Endodermal cell (in vitro differentiated cells): ENCODE data around the gene RAB42. TPM values are rescaled to one million over a fixed set of nuclear protein-coding genes. Genes with fewer than 3 reads are reported as not detected.

Experiments used
- DNase-seq: peaks from one replicate; pipeline ENCODE4 v3.0.0-alpha.2; 2017
- H3K27ac ChIP-seq: 2 replicates; pipeline ENCODE4 v1.5.1; 2013; ENCODE audit warnings: mild to moderate bottlenecking, low read depth, low read length, moderate library complexity
- H3K27me3 ChIP-seq: 2 replicates; pipeline ENCODE4 v1.6.1; 2013; ENCODE audit warnings: mild to moderate bottlenecking, low read length, moderate library complexity; ENCODE audit not compliant: insufficient read depth, control insufficient read depth, poor library complexity, severe bottlenecking
- H3K36me3 ChIP-seq: 2 replicates; pipeline ENCODE4 v1.7.0; 2013; ENCODE audit warnings: mild to moderate bottlenecking, low read length, moderate library complexity; ENCODE audit not compliant: control insufficient read depth, insufficient read depth
- H3K4me1 ChIP-seq: one replicate; pipeline ENCODE4 v1.7.0; 2013; ENCODE audit warnings: low read length; ENCODE audit not compliant: control insufficient read depth, insufficient read depth
- H3K4me3 ChIP-seq: 2 replicates; pipeline ENCODE4 v1.5.1; 2013; ENCODE audit warnings: mild to moderate bottlenecking, low read length, moderate library complexity
- H3K9ac ChIP-seq: 2 replicates; pipeline ENCODE4 v1.6.1; 2013; ENCODE audit warnings: mild to moderate bottlenecking, low read length, moderate library complexity; ENCODE audit not compliant: poor library complexity, severe bottlenecking; ENCODE audit errors: extremely low read depth
- H3K9me3 ChIP-seq: 2 replicates; pipeline ENCODE4 v1.6.1; 2013; ENCODE audit warnings: mild to moderate bottlenecking, low read length, moderate library complexity; ENCODE audit not compliant: control insufficient read depth
- H3K27ac Mint-ChIP-seq: 2 replicates; pipeline ENCODE4 v1.8.0; 2020; ENCODE audit warnings: mixed read lengths
- H3K27me3 Mint-ChIP-seq: 2 replicates; pipeline ENCODE4 v1.8.0; 2021; ENCODE audit warnings: mild to moderate bottlenecking, mixed read lengths; ENCODE audit not compliant: insufficient read depth
- H3K36me3 Mint-ChIP-seq: 2 replicates; pipeline ENCODE4 v1.8.0; 2020; ENCODE audit warnings: low read depth, mixed read lengths
- H3K4me1 Mint-ChIP-seq: 2 replicates; pipeline ENCODE4 v1.8.0; 2020; ENCODE audit warnings: mixed read lengths
- H3K4me3 Mint-ChIP-seq: 2 replicates; pipeline ENCODE4 v1.8.0; 2020; ENCODE audit warnings: mild to moderate bottlenecking, moderate library complexity, mixed read lengths
- H3K9me3 Mint-ChIP-seq: 2 replicates; pipeline ENCODE4 v1.8.0; 2020; ENCODE audit warnings: mild to moderate bottlenecking, mixed read lengths
- WGBS, 2 experiments: methylation state at CpG; one replicate each; pipeline versions ENCODE4 v1.1.5 to v1.1.7; 2013; ENCODE audit warnings: missing lambda C conversion rate in 2 of 2, mixed read lengths in 1 of 2; ENCODE audit not compliant: insufficient coverage in 1 of 2, insufficient read length in 1 of 2; 5-methylcytosine and 5-hydroxymethylcytosine counted together
- long read RNA-seq, 4 experiments: library from polyadenylated mRNA in 2 of 4; library from RNA in 1 of 4; library from capped mRNA in 1 of 4; stranded (forward) in 3 of 4; unstranded in 1 of 4; transcript quantifications; one replicate each; pipeline ENCODE4 v2.0.0, GENCODE V29; 2020 to 2021; ENCODE audit warnings: inconsistent platforms in 1 of 4
- polyA plus RNA-seq, 2 experiments: library from polyadenylated mRNA; stranded (reverse); fragments of 50-300 nt; gene quantifications; one replicate each; pipeline ENCODE4 v1.2.3, GENCODE V29; 2013
- total RNA-seq, 2 donors: library from RNA; stranded (reverse); fragmentation: NEBNext Ultra II Directional in 1 of 2; extraction: Animal tissue kit (Norgen Biotek cat#: 25700) in 1 of 2; gene quantifications; 2 replicates in 1 of 2; 3 replicates in 1 of 2; pipeline ENCODE4 v1.2.1, GENCODE V29; 2021
- TF ChIP-seq, protein P1 (sequence below): fragments of 200-600 bp; sonication (generic); conservative IDR thresholded peaks from 2 replicates; pipeline ENCODE4 v1.5.0; 2021; ENCODE audit warnings: antibody characterized with exemption, mild to moderate bottlenecking

RAB42 gene
- total RNA-seq: 1 to 10 TPM; 2.1 to 3.0 TPM
- 2.6 TPM for polyA plus RNA-seq (2013, experiment 1 of 2)
- polyA plus RNA-seq (2013, experiment 2 of 2): 3.1 TPM
- long read RNA-seq, experiment 1, partial matches to known transcripts: 0 of 1 reads
- long read RNA-seq, experiment 1, other reads (novel, unspliced or antisense): 0 of 1 reads
- long read RNA-seq, experiment 2, transcript RAB42-202 (2 exons, 857 nt): major isoform, 11 of 11 reads
- long read RNA-seq, experiment 2, partial matches to known transcripts: 0 of 11 reads
- long read RNA-seq, experiment 2, other reads (novel, unspliced or antisense): 0 of 11 reads
- long read RNA-seq, experiment 3, partial matches to known transcripts: 0 of 4 reads
- long read RNA-seq, experiment 3, other reads (novel, unspliced or antisense): 1 of 4 reads
- long read RNA-seq, experiment 4: 0 reads

- TF ChIP-seq, protein P1, sequence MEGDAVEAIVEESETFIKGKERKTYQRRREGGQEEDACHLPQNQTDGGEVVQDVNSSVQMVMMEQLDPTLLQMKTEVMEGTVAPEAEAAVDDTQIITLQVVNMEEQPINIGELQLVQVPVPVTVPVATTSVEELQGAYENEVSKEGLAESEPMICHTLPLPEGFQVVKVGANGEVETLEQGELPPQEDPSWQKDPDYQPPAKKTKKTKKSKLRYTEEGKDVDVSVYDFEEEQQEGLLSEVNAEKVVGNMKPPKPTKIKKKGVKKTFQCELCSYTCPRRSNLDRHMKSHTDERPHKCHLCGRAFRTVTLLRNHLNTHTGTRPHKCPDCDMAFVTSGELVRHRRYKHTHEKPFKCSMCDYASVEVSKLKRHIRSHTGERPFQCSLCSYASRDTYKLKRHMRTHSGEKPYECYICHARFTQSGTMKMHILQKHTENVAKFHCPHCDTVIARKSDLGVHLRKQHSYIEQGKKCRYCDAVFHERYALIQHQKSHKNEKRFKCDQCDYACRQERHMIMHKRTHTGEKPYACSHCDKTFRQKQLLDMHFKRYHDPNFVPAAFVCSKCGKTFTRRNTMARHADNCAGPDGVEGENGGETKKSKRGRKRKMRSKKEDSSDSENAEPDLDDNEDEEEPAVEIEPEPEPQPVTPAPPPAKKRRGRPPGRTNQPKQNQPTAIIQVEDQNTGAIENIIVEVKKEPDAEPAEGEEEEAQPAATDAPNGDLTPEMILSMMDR: no peak
- peak; percentile 78 for DNase-seq
- Mint-ChIP-seq H3K4me1 (peaks cover 5% of the 10 kb centered on the region), H3K27ac (no peak within 1 kb of the TSS), H3K9me3 (no peaks in the 10 kb centered on the region), H3K36me3 (peaks cover 2% of the 10 kb centered on the region), H3K27me3 (peaks cover 13% of the 10 kb centered on the region), H3K4me3 (peak within 1 kb of the TSS; percentile 64)
- WGBS, 2 experiments: 64 to 78% methylated on average over 5 to 6 of the region's 13 CpGs
- Histone ChIP-seq H3K4me1 (no peaks in the 10 kb centered on the region), H3K9me3 (no peaks in the 10 kb centered on the region), H3K4me3 (peak within 1 kb of the TSS; percentile 70), H3K27me3 (peaks cover 11% of the 10 kb centered on the region), H3K36me3 (no peaks in the 10 kb centered on the region), H3K27ac (no peak within 1 kb of the TSS), H3K9ac (peak within 1 kb of the TSS; percentile 44)
Measured at GRCh38 chr1:28591708-28592320, at the start of gene RAB42. TSS of gene RAB42 (plus strand) at chr1:28592265. CDS start at chr1:28592512, 247 bp downstream.

- H3K4me1 Mint-ChIP-seq: no peaks in the 10 kb centered on the region
- TF ChIP-seq, protein P1: no peak
Measured at GRCh38 chr1:28545246-28545628, 46.8 kb upstream of the RAB42 start.

DNA sequence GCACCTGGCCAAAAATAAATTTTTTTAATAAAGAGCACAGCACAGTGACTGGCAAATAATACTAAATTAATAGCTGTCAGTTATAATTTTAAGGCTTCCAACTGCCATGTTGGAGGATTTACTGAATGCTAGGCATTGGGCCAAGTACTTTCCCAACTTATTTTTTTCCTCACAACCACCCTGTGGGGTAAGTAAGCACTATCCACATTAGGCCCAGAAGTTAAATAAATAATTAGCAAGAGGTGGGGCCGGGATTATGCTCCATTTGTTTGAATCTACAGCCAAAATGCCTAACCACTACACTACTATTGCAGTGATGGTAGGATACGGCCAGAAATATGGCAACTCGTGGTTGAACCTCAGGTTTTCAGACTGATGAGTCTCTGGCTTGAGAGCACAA is 43.7 kb upstream of the RAB42 start:
- WGBS, 2 experiments: 92 to 100% methylated on average over 1 to 3 of the region's 3 CpGs
- Histone ChIP-seq H3K4me3 (no peak overlapping the region), H3K9me3 (no peaks in the 10 kb centered on the region), H3K27me3 (no peaks in the 10 kb centered on the region), H3K4me1 (no peaks in the 10 kb centered on the region), H3K36me3 (no peaks in the 10 kb centered on the region), H3K9ac (no peak overlapping the region), H3K27ac (no peak overlapping the region)
- TF ChIP-seq, protein P1: no peak
- Mint-ChIP-seq H3K4me1 (no peaks in the 10 kb centered on the region), H3K4me3 (no peak overlapping the region), H3K36me3 (no peaks in the 10 kb centered on the region), H3K9me3 (no peaks in the 10 kb centered on the region), H3K27ac (no peak overlapping the region), H3K27me3 (peaks cover 1% of the 10 kb centered on the region)
- DNase-seq: no peak

More at GRCh38 chr1:28545246-28545628, 46.8 kb upstream of the RAB42 start:
- Mint-ChIP-seq H3K36me3 (no peaks in the 10 kb centered on the region), H3K4me3 (no peak overlapping the region), H3K27me3 (no peaks in the 10 kb centered on the region), H3K27ac (no peak overlapping the region), H3K9me3 (no peaks in the 10 kb centered on the region)
- Histone ChIP-seq H3K27me3 (no peaks in the 10 kb centered on the region), H3K4me3 (no peak overlapping the region), H3K27ac (no peak overlapping the region), H3K4me1 (no peaks in the 10 kb centered on the region), H3K9ac (no peak overlapping the region), H3K9me3 (no peaks in the 10 kb centered on the region), H3K36me3 (no peaks in the 10 kb centered on the region)
- WGBS, 2 experiments: 90 to 100% methylated on average over 1 to 3 of the region's 4 CpGs
- DNase-seq: no peak
